ENCODE data around the gene PIP5K1B. TPM values are rescaled to one million over a fixed set of nuclear protein-coding genes. Genes with fewer than 3 reads are reported as not detected.

PIP5K1B gene
- total RNA-seq, 1 experiment from 2014 or later, result 2.5 TPM

GRCh38 chr9:68733021-68733405, 28.0 kb downstream of the PIP5K1B start:
- Histone ChIP-seq H3K9ac (ENCODE audit: extremely low read depth, insufficient read length, low read length) (no peak overlapping the region), H3K27me3 (ENCODE audit: insufficient read depth, low read length) (no peaks in the 10 kb centered on the region), H4K91ac (ENCODE audit: insufficient read length, low read depth, low read length) (no peak overlapping the region), H3K4ac (ENCODE audit: low read depth, low read length) (no peak overlapping the region), H3K79me1 (ENCODE audit: insufficient read depth, low read depth, low read length, poor library complexity, severe bottlenecking) (no peaks in the 10 kb centered on the region), H2BK120ac (ENCODE audit: low read depth, low read length, poor library complexity, severe bottlenecking) (no peak overlapping the region), H2BK5ac (ENCODE audit: insufficient read length, low read length) (no peak overlapping the region), H2BK12ac (ENCODE audit: insufficient read length, low read depth, low read length) (no peak overlapping the region), H3K4me1 (ENCODE audit: insufficient read depth, low read length) (peaks cover 7% of the 10 kb centered on the region; the same call in 1 of the 2 replicates), H3K14ac (ENCODE audit: insufficient read depth, low read length) (no peak overlapping the region), H2BK15ac (ENCODE audit: low read depth, low read length) (no peak overlapping the region), H2BK20ac (ENCODE audit: low read depth, low read length, poor library complexity, severe bottlenecking) (no peak overlapping the region), H3K18ac (ENCODE audit: insufficient read length, low read depth, low read length) (no peak overlapping the region), H2AK5ac (ENCODE audit: insufficient read length, low read length) (no peak overlapping the region), H3K4me2 (ENCODE audit: insufficient read depth, insufficient read length, low read length) (no peak overlapping the region), H4K5ac (ENCODE audit: insufficient read length, low read depth, low read length) (no peak overlapping the region), H3K23ac (ENCODE audit: insufficient read length, low read depth, low read length) (no peak overlapping the region), H3K27ac (ENCODE audit: insufficient read length, low read depth, low read length) (no peak overlapping the region), H4K8ac (replicated peaks; ENCODE audit: insufficient read length, low read depth, low read length) (no peak overlapping the region), H3K23me2 (ENCODE audit: insufficient read length, low read depth, low read length, poor library complexity, severe bottlenecking) (no peaks in the 10 kb centered on the region), H3T11ph (ENCODE audit: low read length) (no peak overlapping the region), H3K9me3 (ENCODE audit: control insufficient read depth, low read depth, low read length) (no peaks in the 10 kb centered on the region), H3K56ac (ENCODE audit: insufficient read length, low read depth, low read length) (no peak overlapping the region), H4K20me1 (ENCODE audit: control insufficient read depth, insufficient read depth, insufficient read length) (no peaks in the 10 kb centered on the region), H2AFZ (ENCODE audit: low read length) (no peak overlapping the region), H3K79me2 (ENCODE audit: insufficient read depth, low read length) (no peaks in the 10 kb centered on the region)
- Mint-ChIP-seq H3K27me3 (ENCODE audit: low read depth) (peaks cover 2% of the 10 kb centered on the region; the same call in 1 of the 2 replicates), H3K4me1 (peaks cover 19 to 20% of the 10 kb centered on the region in 2 experiments), H3K27ac (no peak overlapping the region), H3K36me3 (ENCODE audit: insufficient read depth in 1 of 3, low read depth in 3 of 3) (no peaks in the 10 kb centered on the region), H3K4me3 (no peak overlapping the region), H3K9me3 (no peaks in the 10 kb centered on the region)
- no peak for DNase-seq
- TF ChIP-seq CTCF (conservative IDR thresholded peaks at IDR 0.05), result no peak
- no CpG with 5 or more reads among the region's 5 CpGs for WGBS (ENCODE audit: extremely low coverage, insufficient read length, low lambda C conversion rate)
